IMR-90 (cell line): ENCODE data around the gene MYH9. TPM values are rescaled to one million over a fixed set of nuclear protein-coding genes. Genes with fewer than 3 reads are reported as not detected.
A peak's percentile ranks its signal among the peaks of the same experiment; 100 is the strongest.

Experiments used
- ATAC-seq: fragments of 200-7000 bp; cut with Tn5 transposase; 2 replicates; pipeline ENCODE4 v1.9.1; 2020; ENCODE audit warnings: low read depth, mild to moderate bottlenecking, moderate library complexity
- BruUV-seq: library from RNA; stranded (reverse); fragments of 400-500 nt; replicated peaks from 2 replicates; lab custom pipeline; 2021; lab: Mats Ljungman, UMichigan
- CTCF ChIA-PET: fragments of 300-600 bp; formaldehyde crosslinking; extraction: SDS; loops from one replicate; lab custom pipeline; 2021; ENCODE audit warnings: antibody characterized with exemption; lab: Yijun Ruan, JAX
- POLR2A ChIA-PET: fragments of 300-600 bp; sonication (Branson Sonifier 250); formaldehyde crosslinking; loops from one replicate; lab custom pipeline; 2022; ENCODE audit warnings: antibody characterized with exemption; ENCODE audit not compliant: unreplicated experiment; lab: Charles Lee
- DNase-seq: peaks from one replicate; pipeline ENCODE4 v3.0.0; 2013
- H2AFZ ChIP-seq: replicated peaks from 2 replicates; pipeline ENCODE3; 2013; ENCODE audit warnings: low read length, mild to moderate bottlenecking; ENCODE audit not compliant: poor library complexity
- H2AK5ac ChIP-seq: 2 replicates; pipeline ENCODE4 v1.6.1; 2013; ENCODE audit warnings: low read depth, low read length, inconsistent platforms
- H2AK9ac ChIP-seq: replicated peaks from 2 replicates; pipeline ENCODE3; 2013; ENCODE audit warnings: mild to moderate bottlenecking, low read depth, low read length, moderate library complexity; ENCODE audit not compliant: poor library complexity
- H2BK120ac ChIP-seq: 2 replicates; pipeline ENCODE4 v1.6.1; 2013; ENCODE audit warnings: low read depth, low read length, inconsistent platforms
- H2BK15ac ChIP-seq: 3 replicates; pipeline ENCODE4 v1.6.1; 2013; ENCODE audit warnings: low read depth, low read length, inconsistent platforms
- H2BK20ac ChIP-seq: 2 replicates; pipeline ENCODE4 v1.6.1; 2013; ENCODE audit warnings: low read depth, mild to moderate bottlenecking, inconsistent platforms, low read length, moderate library complexity
- H2BK5ac ChIP-seq: 2 replicates; pipeline ENCODE4 v1.6.1; 2013; ENCODE audit warnings: mild to moderate bottlenecking, low read depth, low read length, inconsistent platforms; ENCODE audit not compliant: poor library complexity, severe bottlenecking
- H3K14ac ChIP-seq: replicated peaks from 2 replicates; pipeline ENCODE4 v1.6.1; 2013; ENCODE audit warnings: low read depth, low read length, inconsistent platforms
- H3K18ac ChIP-seq: 2 replicates; pipeline ENCODE4 v1.6.1; 2013; ENCODE audit warnings: low read depth, low read length, control low read depth
- H3K23ac ChIP-seq: 2 replicates; pipeline ENCODE4 v1.6.1; 2013; ENCODE audit warnings: low read depth, low read length, inconsistent platforms
- H3K27ac ChIP-seq: 2 replicates; pipeline ENCODE4 v1.5.1; 2013; ENCODE audit warnings: mild to moderate bottlenecking, control low read depth, low read length; ENCODE audit not compliant: insufficient read depth
- H3K27me3 ChIP-seq: 2 replicates; pipeline ENCODE4 v1.6.1; 2013; ENCODE audit warnings: low read length; ENCODE audit not compliant: control insufficient read depth, insufficient read depth
- H3K36me3 ChIP-seq: 2 replicates; pipeline ENCODE4 v1.6.1; 2013; ENCODE audit warnings: low read length, mixed read lengths; ENCODE audit not compliant: control insufficient read depth, insufficient read depth
- H3K4ac ChIP-seq: 2 replicates; pipeline ENCODE4 v1.6.1; 2013; ENCODE audit warnings: low read depth, low read length, inconsistent platforms
- H3K4me1 ChIP-seq: 2 replicates; pipeline ENCODE4 v1.6.1; 2013; ENCODE audit warnings: low read length, mixed read lengths; ENCODE audit not compliant: control insufficient read depth, insufficient read depth
- H3K4me2 ChIP-seq: 2 replicates; pipeline ENCODE4 v1.6.1; 2013; ENCODE audit warnings: low read depth, mild to moderate bottlenecking, control low read depth, low read length, moderate library complexity
- H3K4me3 ChIP-seq: 2 replicates; pipeline ENCODE4 v1.5.1; 2013; ENCODE audit warnings: low read depth, mild to moderate bottlenecking, control low read depth, low read length, moderate library complexity; ENCODE audit not compliant: insufficient read depth
- H3K56ac ChIP-seq: 2 replicates; pipeline ENCODE4 v1.6.1; 2013; ENCODE audit warnings: low read length, inconsistent platforms; ENCODE audit not compliant: insufficient read depth; ENCODE audit errors: extremely low read depth
- H3K79me1 ChIP-seq, 2 experiments: 2 replicates each; pipeline ENCODE4 v1.6.1; 2013; ENCODE audit warnings: low read length in 2 of 2, inconsistent platforms in 1 of 2, low read depth in 1 of 2
- H3K9ac ChIP-seq: 2 replicates; pipeline ENCODE4 v1.6.1; 2013; ENCODE audit warnings: low read depth, low read length, control low read depth
- H3K9me1 ChIP-seq: 2 replicates; pipeline ENCODE4 v1.6.1; 2013; ENCODE audit warnings: low read length, inconsistent platforms; ENCODE audit not compliant: insufficient read depth
- H3K9me3 ChIP-seq: 2 replicates; pipeline ENCODE4 v1.6.1; 2013; ENCODE audit warnings: low read length; ENCODE audit not compliant: control insufficient read depth, insufficient read depth
- H4K20me1 ChIP-seq: 2 replicates; pipeline ENCODE4 v1.6.1; 2013; ENCODE audit warnings: low read length, inconsistent platforms; ENCODE audit not compliant: insufficient read depth
- H4K5ac ChIP-seq: 2 replicates; pipeline ENCODE4 v1.6.1; 2013; ENCODE audit warnings: mild to moderate bottlenecking, low read depth, low read length, control low read depth
- H4K8ac ChIP-seq, 2 experiments: 2 replicates each; pipeline ENCODE4 v1.6.1; 2013; ENCODE audit warnings: low read depth in 2 of 2, low read length in 2 of 2, control low read depth in 1 of 2, inconsistent platforms in 1 of 2
- H4K91ac ChIP-seq: 2 replicates; pipeline ENCODE4 v1.6.1; 2013; ENCODE audit warnings: low read depth, low read length, inconsistent platforms; ENCODE audit not compliant: insufficient read depth
- BHLHE40 ChIP-seq: fragments of 150-350 bp; IDR thresholded peaks from 2 replicates; pipeline ENCODE4 v1.6.1; 2016; ENCODE audit warnings: mild to moderate bottlenecking, low read depth, low read length
- CEBPB ChIP-seq: IDR thresholded peaks from 2 replicates; pipeline ENCODE4 v1.6.1; 2012; ENCODE audit warnings: low read depth, low read length, improper control_type of control experiment
- FOS ChIP-seq: fragments of 150-350 bp; IDR thresholded peaks from 2 replicates; pipeline ENCODE4 v1.6.1; 2016; ENCODE audit warnings: low read depth, low read length
- MAFK ChIP-seq: IDR thresholded peaks from 2 replicates; pipeline ENCODE4 v1.6.1; 2012; ENCODE audit warnings: low read depth, low read length, improper control_type of control experiment
- MAZ ChIP-seq: IDR thresholded peaks from 2 replicates; pipeline ENCODE4 v1.6.1; 2012; ENCODE audit warnings: low read depth, mild to moderate bottlenecking, low read length, improper control_type of control experiment, moderate library complexity, borderline replicate concordance
- MXI1 ChIP-seq: IDR thresholded peaks from 2 replicates; pipeline ENCODE4 v1.6.1; 2012; ENCODE audit warnings: low read depth, mild to moderate bottlenecking, low read length, moderate library complexity, borderline replicate concordance
- POLR2A ChIP-seq: IDR thresholded peaks from 2 replicates; pipeline ENCODE4 v1.6.1; 2012; ENCODE audit warnings: mild to moderate bottlenecking, low read depth, low read length
- RAD21 ChIP-seq: IDR thresholded peaks from 2 replicates; pipeline ENCODE4 v1.6.1; 2012; ENCODE audit warnings: low read length, improper control_type of control experiment
- RCOR1 ChIP-seq: IDR thresholded peaks from 2 replicates; pipeline ENCODE4 v1.6.1; 2012; ENCODE audit warnings: mild to moderate bottlenecking, low read length, improper control_type of control experiment; ENCODE audit not compliant: insufficient replicate concordance
- SMC3 ChIP-seq: fragments of 150-350 bp; IDR thresholded peaks from 2 replicates; pipeline ENCODE4 v1.6.1; 2016; ENCODE audit warnings: low read depth, mild to moderate bottlenecking, antibody characterized with exemption, low read length, moderate library complexity
- WGBS, 2 experiments: methylation state at CpG; one replicate each; pipeline versions ENCODE4 v1.1.5 to v1.1.7; 2013; ENCODE audit warnings: missing lambda C conversion rate in 2 of 2; ENCODE audit not compliant: insufficient read length in 1 of 2; ENCODE audit errors: extremely low coverage in 2 of 2; 5-methylcytosine and 5-hydroxymethylcytosine counted together
- dilution Hi-C: fragments of 300-500 bp; cut with HindIII; formaldehyde crosslinking; loops from one replicate; pipeline ENCODE4 v1.14.3; 2018; ENCODE audit warnings: low sequenced_read_pairs; ENCODE audit not compliant: unreplicated experiment
- in situ Hi-C: fragments of 300-500 bp; cut with MboI; formaldehyde crosslinking; loops from 3 replicates; pipeline ENCODE4 v1.14.3; 2019; ENCODE audit warnings: low sequenced_read_pairs, inconsistent platforms, mixed read lengths
- intact Hi-C: fragments of 100-400 bp; cut with micrococcal nuclease; formaldehyde crosslinking; loops from 2 replicates; pipeline ENCODE4 v1.10.0; 2022
- polyA plus RNA-seq, 3 experiments: library from polyadenylated mRNA; depleted of rRNA; stranded (reverse); fragments of >200 nt; gene quantifications; 2 replicates each; pipeline ENCODE4 v1.2.3, GENCODE V29; 2012; ENCODE audit warnings: low replicate concordance in 1 of 3
- total RNA-seq: library from RNA; depleted of rRNA; stranded (reverse); fragments of >200 nt; gene quantifications from 2 replicates; pipeline ENCODE4 v1.2.3, GENCODE V29; 2012
- TF ChIP-seq, protein P1 (sequence below): fragments of 150-350 bp; IDR thresholded peaks from 2 replicates; pipeline ENCODE4 v1.6.1; 2016; ENCODE audit warnings: low read depth, mild to moderate bottlenecking, low read length, moderate library complexity, borderline replicate concordance
- TF ChIP-seq, protein P2 (sequence below): fragments of 150-350 bp; IDR thresholded peaks from 2 replicates; pipeline ENCODE4 v1.6.1; 2017; ENCODE audit warnings: mild to moderate bottlenecking, antibody characterized with exemption, low read length, low read depth

Gene MYH9
- total and polyA plus RNA-seq, 2 of the 4 experiments (the other 2 are of a cell fraction): 475 to 554 TPM

GRCh38 chr22:36409911-36410756 is 22.4 kb upstream of the MYH9 start:
- Histone ChIP-seq H3K4me3 (no peak overlapping the region), H2AK9ac (peak overlapping the region; percentile 65), H4K8ac (peak overlapping the region in 1 of 2 experiments; percentile 52; a peak in 1 of 4 replicates), H3K18ac (no peak overlapping the region), H3K9me1 (peaks cover 3% of the 10 kb centered on the region; the same call in 1 of the 2 replicates), H3K9me3 (no peaks in the 10 kb centered on the region), H2BK120ac (peak overlapping the region; percentile 5), H4K20me1 (no peaks in the 10 kb centered on the region), H3K56ac (no peak overlapping the region), H3K4me1 (peaks cover 7% of the 10 kb centered on the region), H2AFZ (peak overlapping the region; percentile 53), H2BK20ac (no peak overlapping the region), H3K27me3 (no peaks in the 10 kb centered on the region), H3K79me1 (peaks cover 0 to 7% of the 10 kb centered on the region in 2 experiments; a peak in 1 of 4 replicates), H3K14ac (0 out of 2 replicates have a peak overlapping the region, but pooled peaks have one; percentile 5), H3K4me2 (no peak overlapping the region), H2BK5ac (no peak overlapping the region), H3K23ac (no peak overlapping the region), H3K4ac (peak overlapping the region; percentile 41; the same call in 1 of the 2 replicates), H4K91ac (no peak overlapping the region), H3K27ac (no peak overlapping the region), H3K36me3 (peaks cover 3% of the 10 kb centered on the region; the same call in 1 of the 2 replicates), H4K5ac (no peak overlapping the region; the same call in 1 of the 2 replicates), H2AK5ac (peak overlapping the region; percentile 58; the same call in 1 of the 2 replicates), H2BK15ac (no peak overlapping the region), H3K9ac (no peak overlapping the region)
- dilution Hi-C loops: no loop called here
- DNase-seq (no peak), ATAC-seq (no peak)
- BruUV-seq: no TSS peak
- WGBS, 2 experiments: 40% methylated on average over 28 of the region's 56 CpGs; no CpG with 5 or more reads in 1 of the 2 experiments
- ChIA-PET POLR2A (no interaction called here), CTCF (no interaction called here)
- intact Hi-C loops: no loop called here
- TF ChIP-seq MAFK: no peak
- no peak for TF ChIP-seq RAD21
- TF ChIP-seq MXI1: no peak
- TF ChIP-seq CEBPB: no peak
- TF ChIP-seq, protein P1, sequence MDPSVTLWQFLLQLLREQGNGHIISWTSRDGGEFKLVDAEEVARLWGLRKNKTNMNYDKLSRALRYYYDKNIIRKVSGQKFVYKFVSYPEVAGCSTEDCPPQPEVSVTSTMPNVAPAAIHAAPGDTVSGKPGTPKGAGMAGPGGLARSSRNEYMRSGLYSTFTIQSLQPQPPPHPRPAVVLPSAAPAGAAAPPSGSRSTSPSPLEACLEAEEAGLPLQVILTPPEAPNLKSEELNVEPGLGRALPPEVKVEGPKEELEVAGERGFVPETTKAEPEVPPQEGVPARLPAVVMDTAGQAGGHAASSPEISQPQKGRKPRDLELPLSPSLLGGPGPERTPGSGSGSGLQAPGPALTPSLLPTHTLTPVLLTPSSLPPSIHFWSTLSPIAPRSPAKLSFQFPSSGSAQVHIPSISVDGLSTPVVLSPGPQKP: no peak
- no peak for TF ChIP-seq MAZ
- no peak for TF ChIP-seq FOS
- TF ChIP-seq SMC3: no peak
- TF ChIP-seq, protein P2, sequence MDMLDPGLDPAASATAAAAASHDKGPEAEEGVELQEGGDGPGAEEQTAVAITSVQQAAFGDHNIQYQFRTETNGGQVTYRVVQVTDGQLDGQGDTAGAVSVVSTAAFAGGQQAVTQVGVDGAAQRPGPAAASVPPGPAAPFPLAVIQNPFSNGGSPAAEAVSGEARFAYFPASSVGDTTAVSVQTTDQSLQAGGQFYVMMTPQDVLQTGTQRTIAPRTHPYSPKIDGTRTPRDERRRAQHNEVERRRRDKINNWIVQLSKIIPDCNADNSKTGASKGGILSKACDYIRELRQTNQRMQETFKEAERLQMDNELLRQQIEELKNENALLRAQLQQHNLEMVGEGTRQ: no peak
- TF ChIP-seq RCOR1: no peak
- TF ChIP-seq BHLHE40: no peak
- no peak for TF ChIP-seq POLR2A
- in situ Hi-C loops: no loop called here
